Medulla oblongata (tissue), 1 donor: ENCODE measurements around the gene NPAS3.

Source experiments
- DNase-seq: peaks from one replicate; pipeline ENCODE4 v3.0.0-alpha.2; 2015; ENCODE audit errors: extremely low spot score

NPAS3 gene

GRCh38 chr14:33475623-33476022 is 536.9 kb downstream of the NPAS3 start:
- peak; percentile 87 for DNase-seq

DNA sequence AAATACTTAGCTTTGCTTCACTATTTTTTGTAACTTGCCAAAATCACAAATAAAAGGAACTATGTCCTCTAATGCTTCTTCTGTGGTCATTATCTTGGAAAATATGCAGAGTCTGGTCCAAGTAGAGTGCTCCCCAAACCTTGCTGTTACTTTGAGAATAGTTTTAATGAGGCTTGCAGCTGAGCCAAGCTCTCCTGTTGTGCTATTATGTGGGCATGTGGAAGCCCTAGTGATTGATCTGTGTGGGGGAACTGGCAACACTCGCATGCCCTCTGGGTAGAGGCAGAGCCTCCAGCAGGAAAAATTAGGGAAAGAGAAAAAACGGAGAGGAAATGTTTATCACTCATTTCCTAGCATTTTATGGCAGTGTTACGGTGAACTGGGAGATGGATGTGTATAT is 539.1 kb downstream of the NPAS3 start:
- DNase-seq = peak; percentile 83

- no peak for DNase-seq
Measured at GRCh38 chr14:33480071-33480886, 541.6 kb downstream of the NPAS3 start.

- DNase-seq = no peak
Measured at GRCh38 chr14:33480887-33481184, 542.2 kb downstream of the NPAS3 start.

DNA sequence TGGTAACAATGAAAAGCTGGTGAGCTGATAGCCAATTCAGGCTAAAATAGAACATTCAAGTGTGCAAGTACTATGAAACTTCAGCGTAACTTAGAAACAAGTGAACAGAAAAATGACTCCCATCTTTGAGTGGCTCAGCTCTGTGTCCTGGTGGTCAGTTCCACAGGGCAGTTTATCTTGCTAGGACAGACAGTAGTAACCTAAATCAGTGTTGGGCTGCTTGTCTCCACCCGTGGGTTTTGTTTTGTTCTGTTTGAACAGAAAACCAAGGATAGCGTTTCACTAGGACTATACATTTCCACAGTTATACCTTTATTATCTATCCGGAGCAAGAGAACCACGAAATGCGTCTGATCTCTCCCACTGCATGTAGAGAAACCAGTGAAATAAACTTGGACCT is 544.4 kb downstream of the NPAS3 start:
- DNase-seq = no peak

DNA sequence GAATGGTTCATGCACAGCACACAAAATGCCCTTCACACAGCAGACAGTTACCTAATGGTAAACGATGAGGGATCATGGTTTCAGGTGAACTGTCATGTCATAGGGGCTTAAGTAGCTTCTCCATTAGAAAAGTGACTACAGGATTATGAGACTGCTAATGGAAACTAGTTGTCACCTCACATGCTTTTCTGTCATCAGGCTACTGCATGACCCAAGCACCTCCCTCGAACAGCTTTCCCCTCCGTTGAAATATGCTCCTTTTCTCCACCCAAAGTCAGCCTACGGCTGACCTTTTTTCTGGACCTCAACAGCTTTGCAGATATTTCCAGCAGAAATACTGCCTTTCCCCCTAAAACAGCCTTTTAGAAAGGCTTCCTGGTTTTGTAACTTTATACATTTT is 544.9 kb downstream of the NPAS3 start:
- DNase-seq = no peak

DNA sequence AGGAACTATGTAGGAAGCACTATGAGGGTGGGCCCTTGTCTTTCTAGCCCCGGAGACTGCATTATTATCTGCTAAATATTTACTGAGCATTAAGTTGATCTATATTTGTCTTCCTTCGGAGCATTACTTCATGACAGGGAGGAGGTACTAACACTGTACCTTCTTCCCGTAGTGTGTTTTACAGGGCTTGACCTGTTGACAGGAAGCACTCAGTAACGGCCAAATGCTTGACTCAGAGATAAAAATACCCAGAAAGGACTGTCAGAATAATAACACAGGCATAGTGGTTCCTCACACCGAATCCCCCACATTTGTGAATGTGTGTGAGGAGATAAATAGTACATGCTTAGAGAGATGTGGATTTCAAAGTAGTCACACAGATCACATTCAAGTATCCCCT is 545.6 kb downstream of the NPAS3 start:
- no peak for DNase-seq

GRCh38 chr14:33486332-33486890 is 547.7 kb downstream of the NPAS3 start:
- no peak for DNase-seq

DNA sequence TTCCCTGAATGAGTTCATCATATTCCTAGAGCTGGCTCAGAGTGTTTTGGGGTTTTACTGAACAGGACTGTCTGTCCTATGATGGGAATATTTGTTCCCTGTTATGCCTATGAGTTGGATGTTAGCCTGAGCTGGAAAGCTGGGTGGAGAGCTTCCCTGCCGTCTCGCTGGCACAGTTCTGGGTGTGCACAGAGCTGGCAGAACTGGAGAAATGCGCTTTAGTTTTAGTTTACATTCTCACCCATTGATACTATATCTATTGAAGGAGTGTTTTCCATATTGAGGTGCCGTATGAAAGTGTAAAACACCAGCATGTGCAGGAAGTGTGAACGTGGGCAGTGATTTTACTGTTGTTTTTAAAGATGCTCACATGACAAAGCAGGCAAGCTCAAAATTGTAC is 549.9 kb downstream of the NPAS3 start:
- DNase-seq = no peak

DNA sequence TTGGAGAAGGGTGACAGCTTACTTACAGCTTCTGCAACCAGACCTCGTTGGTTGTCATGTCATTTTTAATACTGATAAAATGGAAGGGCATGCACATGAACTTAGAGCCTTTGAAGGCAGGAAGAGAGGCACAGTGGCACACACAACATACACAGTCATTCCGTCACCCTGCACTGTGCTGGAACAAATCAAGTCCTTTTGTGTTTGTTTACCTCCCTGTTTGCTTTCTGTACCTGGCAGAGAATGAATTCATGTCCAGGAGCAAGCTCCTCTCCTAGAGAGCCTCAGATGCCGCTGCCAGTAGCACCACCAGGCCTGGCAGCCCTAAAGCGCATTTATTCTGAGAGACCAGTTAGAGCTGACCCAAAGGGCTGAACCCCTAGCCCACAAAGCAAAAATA is 551.9 kb downstream of the NPAS3 start:
- DNase-seq = no peak

- DNase-seq = no peak
Measured at GRCh38 chr14:33491112-33491511, 552.4 kb downstream of the NPAS3 start.

GRCh38 chr14:33492491-33492890 is 553.8 kb downstream of the NPAS3 start:
- DNase-seq = no peak

- no peak for DNase-seq
Measured at GRCh38 chr14:33493266-33493665, 554.6 kb downstream of the NPAS3 start.

- DNase-seq = no peak
Measured at GRCh38 chr14:33493990-33494389, 555.3 kb downstream of the NPAS3 start.

GRCh38 chr14:33499687-33500086 is 561.0 kb downstream of the NPAS3 start:
- peak; percentile 53 for DNase-seq

DNA sequence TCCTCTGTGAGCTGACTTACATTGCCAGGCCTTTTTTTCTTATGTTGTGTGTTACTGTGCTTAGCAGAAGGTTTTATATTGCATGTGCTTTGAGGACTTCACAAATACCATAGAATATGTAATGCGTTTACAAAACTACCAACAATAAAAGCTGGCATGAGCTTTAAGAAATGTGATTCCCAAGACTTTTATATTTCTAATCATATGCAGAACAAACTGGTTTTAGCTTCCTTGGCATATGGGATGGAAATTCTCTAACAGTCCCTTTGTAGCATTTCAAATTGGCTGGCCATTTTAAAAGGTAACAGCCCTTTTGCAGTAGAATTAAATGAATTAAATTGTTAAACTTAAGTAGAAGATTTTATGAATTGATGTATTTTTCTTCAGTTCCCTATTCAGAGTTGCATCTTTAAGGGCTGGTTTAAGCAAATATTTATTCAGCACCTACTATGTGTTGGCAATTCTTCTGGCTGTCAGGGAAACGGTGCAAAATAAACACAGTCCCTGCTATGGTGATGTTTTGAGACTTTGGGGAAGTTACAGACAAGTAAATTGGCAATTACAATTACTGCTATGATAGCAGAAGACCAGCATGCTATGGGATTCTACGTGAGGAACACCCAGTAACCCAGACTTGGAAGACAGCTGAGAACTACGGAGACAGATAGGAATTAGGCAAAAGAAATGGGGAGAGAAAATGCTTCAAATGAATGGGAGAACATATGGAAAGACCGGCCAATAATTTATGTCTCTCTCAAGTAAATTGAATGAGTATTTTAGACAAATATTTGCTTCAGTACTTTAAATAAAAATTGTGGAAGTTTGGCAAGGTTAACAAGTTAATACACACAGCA is 565.8 kb downstream of the NPAS3 start:
- no peak for DNase-seq

DNA sequence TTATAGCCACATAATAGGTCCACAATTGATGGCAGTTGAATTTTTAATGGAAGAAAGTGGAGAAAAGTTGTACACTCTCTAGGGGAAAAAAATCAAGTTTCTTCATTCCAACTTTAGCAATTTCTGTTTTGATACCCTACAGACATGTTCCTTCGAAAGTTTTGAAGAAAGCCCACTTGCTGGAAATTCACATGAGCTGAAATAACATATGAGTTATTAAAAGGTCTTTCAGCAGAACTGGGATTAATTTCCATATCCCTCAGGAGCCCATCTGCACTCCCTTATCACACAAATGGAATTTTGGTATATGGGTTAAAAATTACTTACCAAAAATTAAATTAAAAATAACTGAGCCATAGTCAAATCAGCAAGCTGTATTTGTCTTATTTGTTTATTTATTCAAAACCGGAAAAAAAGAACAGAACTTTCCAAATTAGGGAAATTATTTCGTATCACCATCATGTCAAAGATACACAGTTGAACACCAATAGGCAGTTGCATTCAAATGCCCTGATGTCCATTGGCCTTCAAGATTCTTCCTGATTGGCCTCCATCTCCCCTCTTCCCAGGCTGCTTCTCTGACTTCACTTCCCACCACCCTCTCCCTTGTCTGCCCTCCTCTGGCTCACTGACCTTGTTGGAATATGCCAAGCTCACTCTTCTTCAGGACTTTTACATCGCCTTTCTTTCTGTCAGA is 566.7 kb downstream of the NPAS3 start:
- no peak for DNase-seq

- DNase-seq = no peak
Measured at GRCh38 chr14:33505963-33506329, 567.3 kb downstream of the NPAS3 start.

DNA sequence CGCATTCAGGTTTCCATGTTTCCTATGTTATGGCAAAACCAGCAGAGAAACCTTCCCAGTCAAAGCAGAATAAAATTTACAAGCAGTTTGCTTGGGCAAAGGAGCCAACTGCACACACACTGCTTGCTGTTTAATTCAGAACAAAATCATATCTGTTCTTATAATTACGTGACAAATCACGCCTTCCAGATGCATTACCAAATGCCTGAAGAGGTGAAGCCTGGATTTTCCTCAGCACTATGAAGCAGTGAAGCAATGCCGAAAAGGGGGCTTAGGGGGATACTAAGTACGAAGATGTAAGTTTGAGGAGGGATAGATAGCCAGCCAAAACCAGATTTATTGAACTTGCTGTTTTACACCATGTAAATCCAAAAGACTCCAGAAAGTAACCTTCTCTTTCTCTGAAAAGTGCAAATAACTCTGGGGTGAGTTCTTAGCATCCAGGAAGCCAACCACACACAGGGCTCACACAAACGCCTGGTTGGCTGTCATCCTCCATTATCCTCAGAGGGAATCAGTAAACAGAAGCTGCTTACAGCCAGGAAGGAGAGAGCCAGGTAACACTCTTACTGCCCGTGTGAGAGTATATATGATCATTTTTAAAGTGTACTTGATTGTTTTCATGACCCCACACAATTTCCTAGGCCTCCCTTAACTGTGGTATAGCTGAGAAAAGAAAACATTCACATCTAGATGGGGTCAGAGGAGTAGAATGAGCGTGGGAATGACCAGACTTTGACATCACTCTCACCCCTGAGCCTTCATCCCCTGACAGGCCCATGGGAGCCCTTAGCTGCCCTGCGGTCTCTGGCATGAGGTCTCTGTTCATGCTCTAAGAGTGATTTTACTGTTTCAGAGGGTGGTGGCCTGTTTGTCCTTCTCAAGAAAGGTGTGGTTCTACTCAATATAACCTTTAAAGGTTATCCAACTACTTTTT is 569.7 kb downstream of the NPAS3 start:
- DNase-seq = no peak

- no peak for DNase-seq
Measured at GRCh38 chr14:33509454-33509853, 570.8 kb downstream of the NPAS3 start.

DNA sequence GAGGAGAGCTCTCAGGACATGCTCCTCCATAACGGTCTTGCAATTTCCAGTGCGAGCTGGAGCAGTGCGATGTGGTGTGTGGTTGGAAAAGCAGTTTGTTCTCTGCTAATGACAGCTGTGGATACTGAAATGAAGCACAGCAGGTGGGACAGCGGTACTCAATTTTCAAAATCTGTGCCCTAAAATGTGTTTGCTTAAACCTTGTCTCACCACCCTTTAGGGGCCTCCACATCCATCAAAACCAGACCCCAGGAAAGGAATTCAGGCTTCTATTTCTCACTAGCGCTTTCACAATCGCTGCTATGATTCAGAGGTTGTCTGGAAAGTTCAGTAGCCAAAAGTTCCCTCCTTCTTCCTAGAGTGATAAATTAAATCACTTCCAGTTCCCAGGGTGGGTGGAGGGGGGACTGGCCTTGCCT is 571.4 kb downstream of the NPAS3 start:
- DNase-seq = no peak
